DOHH2 (cell line): ENCODE measurements around the gene ITPK1.

Experiments used
- H3F3A ChIP-seq: fragments of 200-600 bp; sonication (generic), shearing (Covaris generic); 2 replicates; pipeline ENCODE4 v1.6.0; 2016; ENCODE audit warnings: antibody characterized with exemption, mild to moderate bottlenecking; ENCODE audit not compliant: control insufficient read depth, insufficient read depth
- H3K27ac ChIP-seq: fragments of 200-600 bp; sonication (generic); 2 replicates; pipeline ENCODE4 v1.5.1; 2014; ENCODE audit warnings: low read depth, mild to moderate bottlenecking, low read length, moderate library complexity
- H3K27me3 ChIP-seq: fragments of 200-600 bp; sonication (generic); 2 replicates; pipeline ENCODE4 v1.6.1; 2014; ENCODE audit warnings: mild to moderate bottlenecking, low read length, mixed read lengths; ENCODE audit not compliant: control insufficient read depth
- H3K36me3 ChIP-seq: fragments of 200-600 bp; sonication (generic); 2 replicates; pipeline ENCODE4 v1.6.1; 2014; ENCODE audit warnings: mild to moderate bottlenecking, low read length, moderate library complexity, mixed read lengths; ENCODE audit not compliant: control insufficient read depth
- H3K4me1 ChIP-seq: fragments of 200-600 bp; sonication (generic); 2 replicates; pipeline ENCODE4 v1.6.1; 2014; ENCODE audit warnings: mild to moderate bottlenecking, low read length, mixed read lengths; ENCODE audit not compliant: control insufficient read depth
- H3K4me2 ChIP-seq: fragments of 200-600 bp; sonication (generic); 2 replicates; pipeline ENCODE4 v1.6.0; 2014; ENCODE audit warnings: mild to moderate bottlenecking, low read length, moderate library complexity
- H3K4me3 ChIP-seq: fragments of 200-600 bp; sonication (generic); 2 replicates; pipeline ENCODE4 v1.5.1; 2014; ENCODE audit warnings: mild to moderate bottlenecking, low read length, mixed read lengths
- H3K79me2 ChIP-seq: fragments of 200-600 bp; sonication (generic); 2 replicates; pipeline ENCODE4 v1.6.1; 2014; ENCODE audit warnings: mild to moderate bottlenecking, low read length, mixed read lengths; ENCODE audit not compliant: control insufficient read depth
- H3K9me2 ChIP-seq: fragments of 200-600 bp; sonication (generic); replicated peaks from 2 replicates; pipeline ENCODE4 v1.6.1; 2014; ENCODE audit warnings: mild to moderate bottlenecking, low read length, mixed read lengths; ENCODE audit not compliant: control insufficient read depth
- H3K9me3 ChIP-seq: fragments of 200-600 bp; sonication (generic); 2 replicates; pipeline ENCODE4 v1.6.1; 2014; ENCODE audit warnings: antibody characterized with exemption, low read length, mixed read lengths; ENCODE audit not compliant: control insufficient read depth, insufficient read depth
- H4K20me1 ChIP-seq: fragments of 200-600 bp; sonication (generic); 2 replicates; pipeline ENCODE4 v1.6.0; 2014; ENCODE audit warnings: low read depth, mild to moderate bottlenecking, antibody characterized with exemption, low read length, moderate library complexity; ENCODE audit not compliant: control insufficient read depth, insufficient read depth
- CTCF ChIP-seq: fragments of 200-600 bp; sonication (generic); IDR thresholded peaks from one replicate; pipeline ENCODE4 v1.5.1; 2014; ENCODE audit warnings: antibody characterized with exemption, mild to moderate bottlenecking, low read depth, low read length; ENCODE audit not compliant: poor library complexity, severe bottlenecking
- EZH2phosphoT487 ChIP-seq: fragments of 200-600 bp; sonication (generic); IDR thresholded peaks from 2 replicates; pipeline ENCODE4 v1.6.1; 2017; ENCODE audit warnings: borderline replicate concordance, mild to moderate bottlenecking, antibody characterized with exemption, low read length, moderate library complexity, mixed read lengths

ITPK1 gene

GRCh38 chr14:92990456-92991430 lies 125.0 kb downstream of the ITPK1 start:
- no peak for TF ChIP-seq CTCF
- no peak for TF ChIP-seq EZH2phosphoT487
- no peaks in the 10 kb centered on the region for H3K36me3 ChIP-seq
- H3K9me2 ChIP-seq = no peaks in the 10 kb centered on the region
- no peak overlapping the region for H3K4me2 ChIP-seq
- no peaks in the 10 kb centered on the region for H3K79me2 ChIP-seq
- H3K27ac ChIP-seq = no peak overlapping the region
- H3F3A ChIP-seq = no peaks in the 10 kb centered on the region
- no peaks in the 10 kb centered on the region for H3K27me3 ChIP-seq
- no peak overlapping the region for H3K4me3 ChIP-seq
- H4K20me1 ChIP-seq = no peaks in the 10 kb centered on the region
- no peaks in the 10 kb centered on the region for H3K9me3 ChIP-seq
- H3K4me1 ChIP-seq = no peaks in the 10 kb centered on the region

- H4K20me1 ChIP-seq = no peaks in the 10 kb centered on the region
- H3K36me3 ChIP-seq = no peaks in the 10 kb centered on the region
- H3F3A ChIP-seq = no peaks in the 10 kb centered on the region
- H3K27me3 ChIP-seq = no peaks in the 10 kb centered on the region
- no peak overlapping the region for H3K4me3 ChIP-seq
- H3K9me2 ChIP-seq = no peaks in the 10 kb centered on the region
- H3K27ac ChIP-seq = no peak overlapping the region
- no peaks in the 10 kb centered on the region for H3K9me3 ChIP-seq
- no peaks in the 10 kb centered on the region for H3K79me2 ChIP-seq
- H3K4me2 ChIP-seq = no peak overlapping the region
- TF ChIP-seq CTCF (no peak), EZH2phosphoT487 (no peak)
- peaks cover 2% of the 10 kb centered on the region for H3K4me1 ChIP-seq
Observed at GRCh38 chr14:92988786-92989755, 126.7 kb downstream of the ITPK1 start.

GRCh38 chr14:92987713-92988510 lies 127.8 kb downstream of the ITPK1 start:
- no peaks in the 10 kb centered on the region for H3K36me3 ChIP-seq
- H3K9me3 ChIP-seq = no peaks in the 10 kb centered on the region
- no peaks in the 10 kb centered on the region for H3K27me3 ChIP-seq
- H3K4me3 ChIP-seq = no peak overlapping the region
- no peaks in the 10 kb centered on the region for H3F3A ChIP-seq
- no peaks in the 10 kb centered on the region for H3K79me2 ChIP-seq
- TF ChIP-seq CTCF (no peak), EZH2phosphoT487 (no peak)
- H4K20me1 ChIP-seq = no peaks in the 10 kb centered on the region
- no peak overlapping the region for H3K27ac ChIP-seq
- H3K4me1 ChIP-seq = peaks cover 5% of the 10 kb centered on the region
- no peak overlapping the region for H3K4me2 ChIP-seq
- no peaks in the 10 kb centered on the region for H3K9me2 ChIP-seq
